HG03469 (cell line): ENCODE results near the gene TCP10L.
"Not testable (repeated sequence)": the region's sequence is repeated elsewhere in the genome, so short reads cannot be mapped to it uniquely, and the experiment has no call there.

ENCODE experiments used
- ATAC-seq: cut with Tn5 transposase; IDR thresholded peaks from one replicate; pipeline ENCODE4 v1.9.1; 2021; ENCODE audit warnings: mild to moderate bottlenecking, moderate library complexity, moderate number of reproducible peaks; ENCODE audit not compliant: unreplicated experiment

Gene TCP10L

DNA sequence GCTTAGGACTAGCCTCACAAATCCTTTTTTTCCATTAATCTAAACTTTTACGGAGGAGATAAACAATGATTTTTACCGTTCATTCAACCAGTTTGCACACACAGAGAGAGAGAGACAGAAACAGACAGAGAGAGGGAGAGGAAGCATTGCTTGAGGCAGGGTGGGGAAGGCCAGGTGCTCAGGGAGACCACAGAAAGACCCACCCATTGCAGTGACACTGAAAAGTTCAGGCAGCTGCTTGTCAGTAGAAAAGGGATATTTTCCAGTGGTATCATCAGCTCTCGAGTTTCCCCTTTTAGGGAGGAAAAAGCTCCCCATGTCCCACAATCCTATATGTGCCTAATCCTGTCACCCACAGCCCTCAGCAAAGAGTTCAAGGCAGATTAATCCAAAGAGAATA, 27.2 kb downstream of the TCP10L start:
- ATAC-seq: no peak

DNA sequence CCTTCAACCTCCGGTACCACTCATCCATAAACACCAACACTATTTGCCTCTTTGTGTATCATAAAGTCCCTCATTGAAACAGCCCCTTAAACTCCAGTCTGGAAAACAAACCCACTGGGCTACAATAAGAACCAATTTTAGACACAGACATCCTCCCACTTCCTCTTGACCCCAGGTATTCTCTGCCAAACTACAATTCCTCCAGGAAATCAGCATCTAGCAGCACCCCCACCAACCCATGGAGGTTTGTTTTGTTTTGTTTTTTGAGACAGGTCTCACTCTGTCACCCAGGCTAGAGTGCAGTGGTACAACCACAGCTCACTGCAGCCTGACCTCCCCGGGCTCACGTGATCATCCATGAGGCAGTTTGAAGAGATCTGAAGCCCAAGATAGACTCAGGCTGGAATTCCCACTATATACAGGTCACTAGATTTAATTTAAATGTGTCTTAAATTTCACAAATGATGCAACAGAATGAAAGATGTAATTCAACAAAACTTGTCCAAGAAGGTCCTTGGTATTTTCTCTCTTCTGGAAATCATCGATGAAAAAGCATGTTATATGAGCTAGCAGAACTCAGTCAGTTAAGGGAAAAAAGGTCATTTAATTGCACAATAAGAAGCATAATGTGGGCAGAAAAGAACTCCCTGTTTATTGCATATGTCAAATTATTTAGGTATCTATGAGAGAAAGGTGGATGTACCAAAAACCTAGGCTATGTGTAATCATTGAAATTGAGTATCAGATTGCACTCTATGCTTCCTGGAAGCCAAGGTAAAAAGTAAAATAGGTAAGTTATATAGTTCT, 30.3 kb downstream of the TCP10L start:
- no peak for ATAC-seq

DNA sequence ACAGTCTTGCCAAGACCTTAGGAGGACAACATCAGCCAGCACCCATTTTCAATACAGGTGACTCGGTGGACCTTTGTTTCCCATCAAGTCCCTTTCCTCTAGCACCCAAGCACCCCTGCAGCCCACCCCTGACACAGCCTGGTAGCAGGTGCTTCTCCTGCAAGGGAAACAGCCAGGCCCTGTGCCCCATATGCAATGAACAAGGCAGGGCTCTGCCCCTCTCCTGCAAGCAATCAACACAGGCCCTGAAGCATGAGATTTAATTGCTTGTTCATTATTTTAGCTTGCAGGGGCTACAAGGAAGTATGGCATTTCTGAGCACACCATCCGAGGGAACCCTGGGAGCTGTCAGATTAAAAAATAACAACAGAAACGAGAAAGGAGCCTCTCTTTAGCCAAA, 35.4 kb downstream of the TCP10L start:
- no peak for ATAC-seq

DNA sequence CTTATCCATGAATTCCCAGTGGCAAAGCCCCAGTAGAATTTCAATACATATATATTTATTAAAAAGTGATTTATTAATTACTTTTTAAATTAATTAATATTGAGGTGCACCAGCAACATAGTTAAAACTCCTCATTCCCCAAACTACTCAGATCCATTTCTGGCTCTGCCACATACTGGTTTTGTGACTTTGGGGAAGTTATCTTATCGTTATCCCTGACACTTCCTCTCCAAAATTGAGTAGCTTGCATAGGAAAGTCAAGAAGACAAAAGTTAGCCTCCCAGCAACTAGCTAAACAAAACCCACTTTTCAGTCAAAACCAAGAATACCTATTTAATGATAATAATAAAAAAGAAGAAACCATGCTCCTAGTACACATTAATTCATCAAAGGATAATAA, 35.9 kb downstream of the TCP10L start:
- ATAC-seq: no peak

DNA sequence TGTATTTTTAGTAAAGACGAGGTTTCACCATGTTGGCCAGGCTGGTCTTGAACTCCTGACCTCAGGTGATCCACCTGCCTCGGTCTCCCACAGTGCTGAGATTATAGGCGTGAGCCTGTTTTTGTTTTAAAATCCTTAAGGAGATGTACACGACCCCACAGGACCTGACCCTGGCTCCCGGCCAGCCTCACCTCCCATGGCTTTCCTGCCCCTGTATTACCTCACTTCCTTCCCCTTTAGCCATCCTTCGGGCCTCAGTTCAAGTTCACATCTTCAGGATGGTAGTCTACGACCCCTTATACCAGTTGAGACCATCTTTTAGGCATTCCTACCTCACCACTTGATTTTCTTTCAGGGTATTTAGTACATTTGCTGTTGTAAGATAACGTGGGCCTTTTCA, 36.3 kb downstream of the TCP10L start:
- no peak for ATAC-seq

DNA sequence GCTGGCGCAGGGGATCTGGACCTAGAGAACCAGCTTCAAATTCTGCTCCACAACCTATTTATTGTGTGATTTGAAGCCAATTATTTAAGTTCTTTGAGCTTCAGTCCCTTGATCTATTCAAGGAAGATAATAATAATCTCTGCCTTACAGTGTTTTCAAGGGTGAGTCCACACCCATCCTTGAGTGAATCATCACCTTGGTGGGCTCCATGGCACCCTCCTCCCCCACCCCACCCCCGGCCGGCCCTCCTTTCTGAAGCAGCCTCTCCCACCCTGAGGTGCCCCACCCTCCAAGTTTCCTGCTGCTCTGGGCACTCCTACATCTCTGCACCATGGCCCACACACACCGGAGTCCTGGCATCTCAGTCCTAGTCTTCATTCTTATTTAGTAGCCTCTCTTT, 38.3 kb downstream of the TCP10L start:
- ATAC-seq: no peak

DNA sequence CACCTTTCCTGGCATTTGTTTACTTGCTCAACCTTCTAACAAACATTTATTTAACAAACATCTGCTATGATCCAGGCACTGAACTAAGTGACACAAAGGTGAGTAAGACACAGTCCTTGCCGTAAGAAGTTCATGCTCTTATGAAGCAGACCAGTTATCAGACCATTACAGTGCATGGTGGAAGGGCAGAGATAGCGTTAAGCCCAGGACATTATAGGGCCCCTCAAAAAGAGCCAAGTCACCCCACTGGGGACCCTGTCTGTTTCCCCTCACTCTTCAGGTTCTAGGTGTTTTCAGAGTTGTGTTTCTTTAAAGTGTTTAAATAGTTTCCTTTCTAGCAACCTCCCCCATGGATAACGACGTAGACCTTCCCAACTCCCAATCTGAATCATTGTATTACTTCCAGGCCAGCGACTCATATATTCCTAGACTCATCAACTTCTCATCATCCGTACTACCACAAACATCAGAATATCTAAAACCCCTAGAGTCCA, 39.3 kb downstream of the TCP10L start:
- ATAC-seq: no peak

DNA sequence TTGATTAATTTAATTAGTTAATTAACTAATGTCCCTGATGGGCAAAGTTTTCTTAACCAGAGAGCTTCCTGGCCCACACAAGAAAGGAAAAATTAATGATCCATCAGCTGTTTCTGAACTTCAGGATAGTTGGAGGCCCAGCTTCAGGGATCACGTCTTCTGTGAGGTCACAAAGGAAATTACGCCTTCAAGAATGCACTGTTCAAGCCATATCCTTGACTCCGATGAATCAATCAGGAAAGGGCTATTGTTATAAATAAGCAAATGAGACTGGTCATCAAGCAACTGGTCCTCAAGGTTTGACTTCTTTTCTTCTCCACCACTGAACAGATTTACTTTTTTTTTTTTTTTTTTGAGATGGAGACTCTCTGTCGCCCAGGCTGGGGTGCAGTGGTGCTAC, 40.6 kb downstream of the TCP10L start:
- no peak for ATAC-seq

DNA sequence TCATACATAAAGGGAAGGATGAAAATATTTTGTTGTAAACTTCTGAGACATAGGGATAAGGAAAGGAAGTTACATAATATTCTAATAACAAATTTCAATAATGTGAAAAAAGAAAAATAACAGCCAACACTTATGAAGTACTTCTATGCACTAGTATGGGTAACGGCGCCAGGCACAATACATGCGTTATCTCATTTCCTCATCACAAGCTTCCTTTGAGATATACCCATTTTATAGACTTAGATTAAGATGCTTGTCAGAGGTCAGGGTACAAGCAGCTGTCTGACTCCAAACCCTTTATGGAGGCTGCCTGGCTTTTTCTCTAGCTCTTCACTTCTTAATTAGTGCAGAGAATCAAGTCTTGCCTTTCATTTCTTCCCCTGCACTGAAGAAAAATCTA, 41.3 kb downstream of the TCP10L start:
- ATAC-seq: no peak

DNA sequence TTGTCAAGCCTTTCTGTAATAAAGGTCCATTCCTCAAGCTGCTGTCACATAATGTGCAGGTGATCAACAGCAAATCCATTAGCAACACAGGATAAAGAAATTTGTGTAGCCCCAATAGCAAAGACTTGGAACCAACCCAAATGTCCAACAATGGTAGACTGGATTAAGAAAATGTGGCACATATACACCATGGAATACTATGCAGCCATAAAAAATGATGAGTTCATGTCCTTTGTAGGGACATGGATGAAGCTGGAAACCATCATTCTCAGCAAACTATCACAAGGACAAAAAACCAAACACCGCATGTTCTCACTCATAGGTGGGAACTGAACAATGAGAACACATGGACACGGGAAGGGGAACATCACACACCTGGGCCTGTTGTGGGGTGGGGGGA, 42.3 kb downstream of the TCP10L start:
- not testable (repeated sequence) for ATAC-seq

DNA sequence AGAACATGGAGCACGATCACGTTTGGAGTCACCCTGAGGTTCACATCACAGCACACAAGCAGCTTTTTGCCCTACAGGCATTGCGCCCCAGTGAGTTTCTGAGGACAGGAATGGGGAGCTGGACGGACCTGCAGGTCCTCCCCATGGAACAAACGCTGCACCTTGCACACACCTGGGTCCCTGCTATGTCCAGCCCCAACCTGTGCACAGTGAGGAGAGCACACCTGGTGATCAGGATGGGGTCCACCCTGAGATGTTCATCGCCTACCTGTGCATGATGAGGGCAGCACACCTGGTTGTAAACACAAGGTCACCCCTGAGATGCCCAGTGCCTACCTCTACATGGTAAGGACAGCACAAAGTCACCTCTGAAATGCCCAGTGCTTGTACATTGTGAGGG, 45.9 kb downstream of the TCP10L start:
- no peak for ATAC-seq

DNA sequence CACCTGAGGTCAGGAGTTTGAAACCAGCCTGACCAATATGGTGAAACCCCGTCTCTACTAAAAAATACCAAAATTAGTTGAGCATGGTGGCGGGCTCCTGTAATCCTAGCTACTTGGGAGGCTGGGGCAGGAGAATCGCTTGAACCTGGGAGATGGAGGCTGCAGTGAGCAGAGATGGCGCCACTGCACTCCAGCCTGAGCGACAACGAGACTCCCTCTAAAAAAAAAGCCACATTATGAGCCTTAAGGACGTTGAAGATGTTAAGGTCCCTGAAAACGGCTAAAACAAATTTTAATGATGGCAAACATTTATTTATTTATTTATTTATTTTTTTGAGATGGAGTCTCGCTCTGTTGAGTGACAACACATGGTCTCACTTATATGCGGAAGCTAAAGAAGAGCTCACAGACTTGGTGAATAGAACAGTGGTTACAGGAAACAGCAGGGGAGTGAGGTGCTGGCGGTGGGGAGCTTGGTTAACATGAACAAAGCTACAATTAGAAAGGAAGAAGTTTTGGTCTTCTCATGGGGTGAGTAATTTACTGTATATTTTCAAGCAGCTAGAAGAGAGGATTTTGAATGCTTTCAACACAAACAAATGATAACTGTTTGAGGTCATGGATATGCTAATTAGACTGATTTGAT, 47.1 kb downstream of the TCP10L start:
- ATAC-seq: no peak

DNA sequence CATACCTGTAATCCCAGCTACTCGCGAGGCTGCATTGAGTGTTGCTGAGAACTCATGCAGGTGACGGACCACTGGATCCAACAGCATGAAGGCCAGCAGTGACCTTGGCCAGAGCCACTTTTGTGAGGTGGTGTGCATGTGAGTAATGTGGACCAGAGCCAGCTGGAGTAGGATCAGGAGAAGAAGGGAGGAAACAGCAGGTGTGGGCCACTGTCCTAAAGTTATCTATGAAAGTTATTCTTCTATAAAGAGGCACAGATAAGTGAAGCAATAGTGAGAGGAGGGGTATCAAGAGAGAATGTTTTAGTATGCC, 47.8 kb downstream of the TCP10L start:
- ATAC-seq: no peak

DNA sequence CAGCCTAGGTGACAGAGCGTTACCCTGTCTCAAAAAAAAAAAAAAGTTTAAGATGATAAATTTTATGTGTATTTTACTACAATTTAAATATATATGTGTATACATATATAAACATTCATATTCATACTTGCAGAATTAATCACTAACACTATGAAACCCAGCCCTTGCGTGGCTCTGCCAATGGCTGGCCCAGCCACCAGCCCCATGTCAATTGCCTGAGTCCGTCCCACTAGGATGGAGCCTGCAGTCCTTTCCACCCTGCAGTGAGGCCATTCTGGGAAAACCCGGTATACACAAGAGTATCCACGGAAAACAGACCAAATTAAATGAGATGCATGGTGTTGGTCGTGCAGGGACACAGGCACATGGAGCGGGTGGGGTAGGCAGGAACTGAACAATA, 49.7 kb downstream of the TCP10L start:
- no peak for ATAC-seq

DNA sequence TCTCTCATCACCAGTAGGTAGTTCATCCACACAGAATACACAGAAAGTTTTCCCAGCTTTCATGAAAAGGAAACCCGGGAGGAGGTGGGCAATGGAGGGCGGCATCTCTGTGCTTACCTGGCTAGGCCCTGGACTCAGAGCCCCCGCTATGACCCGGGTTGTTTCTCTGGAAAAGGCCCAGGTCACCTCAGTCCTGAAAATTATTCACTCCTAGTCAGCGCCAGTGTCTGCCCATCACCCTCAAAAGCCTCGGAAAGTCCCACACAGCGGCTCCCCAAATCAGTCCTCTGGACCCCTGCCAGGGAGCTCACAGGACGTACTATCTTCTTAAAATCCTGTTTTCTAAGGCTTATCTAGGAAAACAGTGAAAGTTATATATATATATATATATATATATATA, 51.2 kb downstream of the TCP10L start:
- ATAC-seq: no peak

DNA sequence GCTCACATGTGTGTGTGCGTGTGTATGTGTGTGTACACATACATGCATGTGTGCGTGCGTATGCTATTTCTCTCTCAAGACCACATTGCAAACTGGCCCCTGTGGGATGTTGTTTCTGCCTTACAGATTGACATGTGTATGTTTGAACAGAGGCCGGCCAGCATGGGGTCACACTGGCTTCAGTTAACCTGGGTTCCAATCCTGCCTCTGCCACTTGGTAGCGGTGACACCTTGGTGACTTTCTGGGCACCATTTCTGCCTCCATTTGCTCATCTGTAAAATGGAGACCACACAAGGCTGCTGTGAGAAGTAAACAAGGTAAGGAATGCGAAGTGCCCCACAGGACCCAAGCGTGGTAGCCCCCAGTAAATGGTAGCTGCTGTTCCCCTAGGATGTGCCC, 51.7 kb downstream of the TCP10L start:
- no peak for ATAC-seq

DNA sequence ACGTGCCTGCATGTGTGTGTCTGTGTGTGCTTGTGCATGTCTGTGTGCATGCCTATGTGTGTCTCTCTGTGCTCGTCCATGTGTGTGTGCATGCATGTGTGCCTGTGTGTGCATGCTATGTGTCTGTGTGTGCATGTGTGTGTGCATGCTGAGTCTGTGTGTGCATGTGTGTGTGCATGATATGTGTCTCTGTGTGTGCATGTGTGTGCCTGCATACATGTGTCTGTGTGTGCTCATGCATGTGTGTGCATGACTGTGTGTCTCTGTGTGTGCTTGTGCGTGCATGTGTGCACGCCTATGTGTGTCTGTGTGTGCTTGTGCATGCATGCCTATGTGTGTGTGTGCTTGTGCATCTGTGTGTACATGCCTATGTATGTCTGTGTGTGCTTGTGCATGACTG, 52.3 kb downstream of the TCP10L start:
- ATAC-seq: no peak

DNA sequence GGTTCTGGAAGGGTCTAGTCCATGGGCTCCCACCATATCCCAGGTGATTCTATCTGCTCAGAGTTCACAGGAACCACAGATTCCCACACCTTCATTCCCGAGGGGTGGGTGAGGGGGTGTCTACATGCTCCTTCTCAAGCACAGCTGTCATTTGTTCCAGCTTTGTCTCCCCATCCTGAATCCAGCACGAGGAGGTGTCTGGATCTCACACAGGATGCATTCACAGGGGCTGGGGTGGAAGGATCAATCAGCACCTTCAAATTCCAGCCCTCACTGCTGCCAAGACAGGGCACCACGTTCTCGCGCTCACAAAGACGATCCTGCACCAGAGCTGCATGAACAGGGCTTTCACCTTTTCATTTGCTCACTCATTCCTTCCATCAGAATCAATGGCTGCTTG, 52.7 kb downstream of the TCP10L start:
- no peak for ATAC-seq

DNA sequence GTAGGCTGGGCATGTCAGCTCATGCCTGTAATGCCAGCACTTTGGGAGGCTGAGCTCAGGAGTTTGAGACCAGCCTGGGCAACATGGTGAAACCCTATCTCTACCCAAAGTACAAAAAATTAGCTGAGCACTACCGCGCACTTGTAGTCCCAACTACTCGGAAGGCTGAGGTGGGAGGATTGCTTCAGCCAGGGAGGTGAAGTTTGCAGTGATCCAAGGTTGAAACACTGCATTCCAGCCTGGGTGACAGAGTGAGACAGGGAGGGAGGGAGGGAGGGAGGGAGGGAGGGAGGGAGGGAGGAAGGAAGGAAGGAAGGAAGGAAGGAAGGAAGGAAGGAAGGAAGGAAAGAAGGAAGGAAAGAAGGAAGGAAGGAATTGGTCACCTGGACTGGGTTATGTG, 53.8 kb downstream of the TCP10L start:
- ATAC-seq: not testable (repeated sequence)

DNA sequence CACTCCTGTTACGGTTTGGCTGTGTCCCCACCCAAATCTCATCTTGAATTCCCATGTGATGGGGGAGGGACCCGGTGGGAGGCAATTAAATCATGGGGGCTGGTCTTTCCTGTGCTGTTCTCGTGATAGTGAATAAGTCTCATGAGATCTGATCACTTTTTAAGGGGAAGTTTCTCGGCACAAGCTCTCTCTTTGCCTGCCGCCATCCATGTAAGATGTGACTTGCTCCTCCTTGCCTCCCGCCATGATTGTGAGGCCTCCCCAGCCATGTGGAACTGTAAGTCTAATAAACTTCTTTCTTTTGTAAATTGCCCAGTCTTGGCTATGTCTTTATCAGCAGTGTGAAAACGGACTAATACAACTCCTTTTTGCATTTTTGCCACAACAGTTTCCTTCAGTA, 54.5 kb downstream of the TCP10L start:
- ATAC-seq: not testable (repeated sequence)

DNA sequence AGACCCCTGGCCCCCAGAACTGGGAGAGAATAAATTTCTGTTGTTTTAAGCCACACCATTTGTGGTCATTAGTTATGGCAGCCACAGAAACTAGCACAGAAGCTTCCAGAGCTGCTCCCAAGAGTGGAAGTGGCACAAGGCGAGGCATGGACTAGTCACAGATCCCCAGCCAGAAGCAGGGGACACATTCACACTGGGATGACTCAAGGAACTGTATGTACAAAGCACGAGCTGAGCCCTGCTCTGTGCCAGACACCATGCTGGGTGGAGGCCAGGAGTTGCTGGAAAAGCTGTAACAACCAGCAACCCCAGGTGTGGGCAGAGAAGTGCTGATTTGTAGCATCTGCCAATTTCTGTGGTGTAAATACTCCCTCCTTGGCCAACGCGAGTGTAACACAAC, 55.6 kb downstream of the TCP10L start:
- ATAC-seq: no peak

DNA sequence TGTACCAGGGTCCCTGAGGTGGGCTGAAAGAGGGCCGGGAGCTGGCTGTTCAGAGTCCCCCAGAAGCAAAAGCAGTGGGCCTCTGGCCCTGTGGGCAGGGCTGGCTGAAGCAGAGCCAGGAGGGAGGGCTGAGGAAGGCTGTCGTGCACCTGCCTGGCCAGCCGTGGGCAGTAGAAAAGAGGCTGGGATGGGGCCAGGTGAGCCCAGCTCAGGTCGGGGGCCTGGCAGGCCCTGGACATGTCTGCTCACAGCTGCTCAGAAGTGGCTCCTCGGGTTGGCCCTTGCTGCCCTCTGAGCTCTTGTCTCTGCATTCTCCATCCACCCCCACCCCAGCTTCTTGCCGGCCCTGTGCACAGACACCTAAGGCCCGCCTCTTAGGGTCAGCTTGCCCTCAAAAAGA, 60.0 kb downstream of the TCP10L start:
- ATAC-seq: no peak
